Smooth muscle cell (in vitro differentiated cells): ENCODE data around the gene FBXW2. TPM values are rescaled to one million over a fixed set of nuclear protein-coding genes. Genes with fewer than 3 reads are reported as not detected.

ENCODE experiments used
- DNase-seq: peaks from one replicate; lab custom pipeline; 2025; ENCODE audit not compliant: unreplicated experiment; lab: John Stamatoyannopoulos, UW
- H2AFZ ChIP-seq: fragments of 200-600 bp; sonication (generic); 2 replicates; pipeline ENCODE4 v1.6.0; 2016; ENCODE audit warnings: antibody characterized with exemption, low read depth, mild to moderate bottlenecking
- H3F3A ChIP-seq: fragments of 200-600 bp; sonication (generic); 2 replicates; pipeline ENCODE4 v1.6.0; 2017; ENCODE audit warnings: antibody characterized with exemption, low read depth
- H3K27ac ChIP-seq: fragments of 200-600 bp; sonication (generic); 2 replicates; pipeline ENCODE4 v1.5.1; 2016; ENCODE audit warnings: low read depth, mild to moderate bottlenecking
- H3K27me3 ChIP-seq: fragments of 200-600 bp; sonication (generic); 2 replicates; pipeline ENCODE4 v1.6.1; 2016; ENCODE audit warnings: low read depth, mild to moderate bottlenecking
- H3K36me3 ChIP-seq: fragments of 200-600 bp; sonication (generic); 2 replicates; pipeline ENCODE4 v1.5.1; 2016; ENCODE audit warnings: low read depth
- H3K4me1 ChIP-seq: fragments of 200-600 bp; sonication (generic); 2 replicates; pipeline ENCODE4 v1.5.1; 2016; ENCODE audit warnings: low read depth
- H3K4me2 ChIP-seq: fragments of 200-600 bp; sonication (generic); 2 replicates; pipeline ENCODE4 v1.6.0; 2016; ENCODE audit warnings: mild to moderate bottlenecking
- H3K4me3 ChIP-seq: fragments of 200-600 bp; sonication (generic); 2 replicates; pipeline ENCODE4 v1.5.1; 2016; ENCODE audit warnings: mild to moderate bottlenecking
- H3K79me2 ChIP-seq: fragments of 200-600 bp; sonication (generic); 2 replicates; pipeline ENCODE4 v1.6.0; 2016; ENCODE audit warnings: low read depth, mild to moderate bottlenecking
- H3K9ac ChIP-seq: fragments of 200-600 bp; sonication (generic); 2 replicates; pipeline ENCODE4 v1.6.0; 2016; ENCODE audit warnings: low read depth
- H3K9me3 ChIP-seq: fragments of 200-600 bp; sonication (generic); replicated peaks from 2 replicates; pipeline ENCODE4 v1.5.1; 2016; ENCODE audit warnings: low read depth
- H4K20me1 ChIP-seq: fragments of 200-600 bp; sonication (generic); 2 replicates; pipeline ENCODE4 v1.6.0; 2016; ENCODE audit warnings: low read depth
- CTCF ChIP-seq: fragments of 200-600 bp; sonication (generic); IDR thresholded peaks from 2 replicates; pipeline ENCODE4 v1.5.1; 2017; ENCODE audit warnings: borderline replicate concordance, mild to moderate bottlenecking, antibody characterized with exemption; ENCODE audit not compliant: insufficient read depth, poor library complexity, severe bottlenecking
- WGBS: methylation state at CpG from one replicate; pipeline ENCODE4 v1.1.7; 2016; ENCODE audit warnings: low lambda C conversion rate; 5-methylcytosine and 5-hydroxymethylcytosine counted together
- polyA plus RNA-seq: library from polyadenylated mRNA; unstranded; fragments of >200 nt; fragmentation: Nextera tagmentation; extraction: Ambion mirVana; gene quantifications from 2 replicates; pipeline ENCODE4 v1.2.1, GENCODE V29; 2016
- total RNA-seq: library from RNA; depleted of rRNA; stranded (reverse); fragments of >200 nt; gene quantifications from 2 replicates; pipeline ENCODE4 v1.2.3, GENCODE V29; 2014

The FBXW2 gene
- total and polyA plus RNA-seq, 2 experiments from 2014 or later = 22.1 to 35.4 TPM

DNA sequence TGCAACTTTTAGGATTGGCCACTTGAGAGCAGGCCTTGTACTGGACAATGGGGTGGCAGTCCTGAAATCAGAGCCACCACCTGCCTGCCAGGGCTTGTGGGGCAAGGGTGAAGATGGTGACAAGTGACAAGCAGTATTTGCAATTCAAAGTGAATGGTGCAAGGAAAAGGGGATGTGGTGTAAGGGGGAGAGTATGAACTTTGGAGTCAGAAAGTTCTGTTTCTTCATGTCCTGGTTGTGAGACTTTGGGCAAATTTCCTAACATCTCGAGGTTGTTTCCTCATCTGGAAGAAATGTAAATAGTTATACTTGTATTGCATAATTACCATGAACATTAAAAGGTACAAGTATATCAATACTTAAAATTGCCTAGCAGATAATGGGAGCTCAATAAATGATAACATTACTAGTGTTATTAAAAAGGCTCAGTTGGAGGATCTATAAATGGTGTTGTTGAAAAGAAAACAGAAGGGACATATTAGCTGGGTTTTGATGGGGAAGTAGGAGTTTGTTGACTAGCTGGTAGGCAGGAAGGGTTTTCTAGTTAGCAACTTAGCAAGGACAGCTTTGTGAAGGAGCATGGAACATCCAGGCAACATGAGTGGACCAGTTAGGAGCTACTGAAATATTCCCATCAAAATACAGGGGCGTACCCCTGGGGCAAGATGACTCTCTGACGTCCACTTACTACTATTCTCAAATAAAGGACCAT is 57.6 kb downstream of the FBXW2 start:
- no peaks in the 10 kb centered on the region for H3K27me3 ChIP-seq
- H3K9me3 ChIP-seq = no peaks in the 10 kb centered on the region
- H3K4me1 ChIP-seq = no peaks in the 10 kb centered on the region
- no peak for DNase-seq
- no peak overlapping the region for H2AFZ ChIP-seq
- no peak overlapping the region for H3K4me3 ChIP-seq
- TF ChIP-seq CTCF = no peak
- no peaks in the 10 kb centered on the region for H3F3A ChIP-seq
- no peak overlapping the region for H3K27ac ChIP-seq
- H3K79me2 ChIP-seq = no peaks in the 10 kb centered on the region
- H4K20me1 ChIP-seq = no peaks in the 10 kb centered on the region
- no peak overlapping the region for H3K4me2 ChIP-seq
- no peak overlapping the region for H3K9ac ChIP-seq
- 83% methylated on average over 3 of the region's 3 CpGs for WGBS
- no peaks in the 10 kb centered on the region for H3K36me3 ChIP-seq

DNA sequence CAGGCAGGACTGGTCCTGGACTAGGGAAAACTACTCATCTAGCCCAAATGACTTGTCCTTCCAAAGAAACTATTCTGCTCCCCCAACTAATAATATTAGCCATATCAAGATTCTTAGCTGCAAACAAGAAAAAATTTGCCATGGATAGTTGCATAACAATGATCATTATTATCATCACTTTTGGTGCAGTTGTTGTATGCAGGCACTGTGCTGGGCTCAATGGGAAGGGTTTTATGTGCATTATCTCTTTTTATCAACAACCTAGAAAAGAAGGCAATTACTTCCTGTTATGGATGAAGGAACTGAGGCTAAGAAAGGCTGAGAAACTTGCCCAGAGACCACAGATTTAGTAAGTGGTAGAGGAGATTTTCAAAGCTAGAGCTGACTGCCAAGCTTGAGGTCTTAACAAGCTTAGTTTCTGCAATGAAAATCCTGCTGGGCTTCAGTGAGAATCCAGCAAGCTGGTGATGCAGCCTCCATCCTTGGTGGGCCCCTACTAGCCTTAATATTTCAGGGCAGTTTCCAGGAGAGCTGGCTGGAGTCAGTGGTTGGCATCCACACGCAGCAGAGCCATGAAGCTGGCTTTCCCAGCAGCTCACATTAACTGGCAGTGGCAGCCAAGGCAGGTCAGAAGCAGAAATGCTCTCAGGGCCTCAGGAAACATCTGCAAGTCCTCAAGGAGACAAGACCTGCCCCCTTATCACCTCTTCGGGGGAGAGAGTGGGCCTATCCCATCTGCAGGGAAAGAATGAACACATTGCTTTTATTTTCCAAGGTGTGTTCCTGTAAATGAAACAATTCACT is 58.4 kb downstream of the FBXW2 start:
- Histone ChIP-seq H3K79me2 (no peaks in the 10 kb centered on the region), H3K9me3 (no peaks in the 10 kb centered on the region), H3F3A (no peaks in the 10 kb centered on the region), H3K27ac (no peak overlapping the region), H3K4me3 (no peak overlapping the region), H3K4me2 (no peak overlapping the region), H3K27me3 (no peaks in the 10 kb centered on the region), H3K36me3 (no peaks in the 10 kb centered on the region), H4K20me1 (no peaks in the 10 kb centered on the region), H3K9ac (no peak overlapping the region), H3K4me1 (no peaks in the 10 kb centered on the region), H2AFZ (no peak overlapping the region)
- no peak for TF ChIP-seq CTCF
- WGBS = 69% methylated on average over 2 of the region's 2 CpGs
- no peak for DNase-seq

DNA sequence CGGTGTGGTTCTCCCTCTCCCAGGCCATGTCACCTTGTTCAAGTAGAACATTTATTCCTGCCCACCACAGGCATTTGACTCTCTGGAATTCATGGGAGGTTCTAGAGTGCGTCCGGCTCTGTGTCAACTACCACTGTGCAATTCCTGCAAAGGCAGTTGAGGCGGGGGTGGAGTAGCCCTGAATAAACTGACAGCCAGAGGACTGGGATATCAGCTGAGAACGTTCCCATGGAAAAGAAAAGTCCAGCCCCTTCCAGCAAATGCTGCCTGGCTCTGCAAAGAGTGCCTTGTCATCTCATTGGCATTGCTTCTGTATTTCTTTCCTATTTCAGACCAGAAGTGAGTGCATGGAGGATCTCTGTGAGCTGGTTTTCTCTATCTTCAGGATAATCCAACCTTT is 60.0 kb downstream of the FBXW2 start:
- Histone ChIP-seq H3K36me3 (no peaks in the 10 kb centered on the region), H3K79me2 (no peaks in the 10 kb centered on the region), H3F3A (no peaks in the 10 kb centered on the region), H4K20me1 (no peaks in the 10 kb centered on the region), H3K27me3 (no peaks in the 10 kb centered on the region), H3K4me2 (no peak overlapping the region), H2AFZ (no peak overlapping the region), H3K4me1 (no peaks in the 10 kb centered on the region), H3K4me3 (no peak overlapping the region), H3K9ac (no peak overlapping the region), H3K27ac (no peak overlapping the region), H3K9me3 (no peaks in the 10 kb centered on the region)
- no peak for TF ChIP-seq CTCF
- 44% methylated on average over 5 of the region's 5 CpGs for WGBS
- DNase-seq = no peak
